Activated CD4-positive, alpha-beta T cell treated with anti-CD3 and anti-CD28 coated beads, Interleukin-2, amount 50 U/mL, for 4 hours (primary cell): ENCODE data around the gene HOPX.
"Not testable (repeated sequence)": the region's sequence is repeated elsewhere in the genome, so short reads cannot be mapped to it uniquely, and the experiment has no call there.

ENCODE experiments used
- DNase-seq, 2 experiments: peaks; one replicate each; pipeline ENCODE4 v3.0.0-alpha.2; 2020

HOPX gene

GRCh38 chr4:56653461-56654237 lies 27.4 kb downstream of the HOPX start:
- DNase-seq: no peak

- no peak for DNase-seq
Observed at GRCh38 chr4:56652196-56652595, 28.9 kb downstream of the HOPX start.

GRCh38 chr4:56651056-56651350 lies 30.1 kb downstream of the HOPX start:
- no peak for DNase-seq

DNA sequence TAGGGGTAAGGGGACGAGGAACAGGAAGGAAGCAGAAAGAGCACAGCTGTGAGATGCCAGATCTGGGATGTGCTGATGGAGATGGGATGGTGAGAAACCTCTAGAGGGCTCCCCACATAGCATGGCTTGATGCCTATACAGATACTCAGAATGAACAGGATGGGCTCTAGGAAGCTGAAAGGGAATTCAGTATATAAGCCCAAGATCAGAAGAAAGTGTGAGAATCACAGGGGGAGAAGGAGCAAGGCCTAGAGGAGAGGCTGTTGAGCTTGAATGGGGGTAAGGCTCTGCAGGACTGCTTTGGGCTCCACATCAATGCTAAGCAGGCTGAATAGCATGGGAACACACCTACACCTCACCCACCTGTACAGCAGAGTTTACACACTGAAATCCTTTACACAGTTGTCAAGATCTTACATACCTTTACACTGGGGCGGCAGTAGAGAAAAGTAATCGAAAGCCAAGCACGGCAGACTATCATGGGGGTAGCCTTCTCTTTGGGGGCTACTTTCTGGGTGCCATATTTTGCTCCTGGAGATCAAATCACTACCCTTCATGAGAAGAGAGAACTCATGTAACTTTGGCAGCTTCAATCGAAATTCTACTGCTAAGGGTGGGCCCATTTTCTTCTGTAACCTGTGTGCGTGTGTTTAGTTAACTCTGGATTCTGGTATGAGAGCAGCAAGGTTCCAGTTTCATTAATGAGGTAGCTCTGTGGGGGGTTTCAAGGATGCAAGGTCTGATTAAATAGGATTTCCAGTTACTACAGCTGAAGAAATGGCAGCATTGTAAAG lies 30.6 kb downstream of the HOPX start:
- DNase-seq: no peak

GRCh38 chr4:56649445-56650261 lies 31.4 kb downstream of the HOPX start:
- DNase-seq: no peak

GRCh38 chr4:56648824-56649151 lies 32.3 kb downstream of the HOPX start:
- no peak for DNase-seq

DNA sequence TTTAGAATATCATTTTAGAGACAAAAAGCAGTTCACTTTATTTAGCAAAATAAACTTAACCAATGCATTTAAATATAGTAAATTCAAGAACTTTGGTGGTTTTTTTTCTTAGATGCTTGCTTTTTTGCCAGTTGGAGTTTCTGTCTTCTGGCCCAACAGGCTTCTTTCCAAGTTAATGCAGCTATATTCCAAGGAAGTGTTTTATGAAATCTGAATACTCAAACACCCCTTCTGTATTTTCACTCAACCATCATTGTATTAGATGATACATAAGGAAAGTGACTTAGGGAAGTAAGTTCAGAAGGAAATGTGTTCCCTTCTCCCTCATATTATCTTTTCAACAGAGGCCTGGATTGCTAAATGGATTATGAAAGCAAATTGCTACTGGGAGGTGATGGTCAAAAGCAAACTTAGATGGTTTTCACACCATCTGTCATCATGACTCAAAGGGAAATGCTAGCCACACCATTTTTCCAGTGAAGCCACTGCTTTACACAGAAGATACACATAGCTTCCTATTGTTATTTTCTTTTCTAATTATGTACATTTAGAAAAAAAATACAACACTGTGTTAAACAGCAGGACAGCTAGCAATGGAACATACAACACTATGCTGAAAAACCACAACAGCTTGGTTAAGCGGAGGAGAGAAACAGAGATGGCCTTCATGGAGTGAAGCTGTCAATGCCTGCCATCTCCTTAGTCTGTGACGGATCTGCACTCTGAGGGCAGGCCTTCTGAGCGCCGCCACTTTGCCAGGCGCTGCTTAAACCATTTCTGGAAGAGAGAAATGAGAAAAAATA lies 32.9 kb downstream of the HOPX start:
- no peak for DNase-seq

DNA sequence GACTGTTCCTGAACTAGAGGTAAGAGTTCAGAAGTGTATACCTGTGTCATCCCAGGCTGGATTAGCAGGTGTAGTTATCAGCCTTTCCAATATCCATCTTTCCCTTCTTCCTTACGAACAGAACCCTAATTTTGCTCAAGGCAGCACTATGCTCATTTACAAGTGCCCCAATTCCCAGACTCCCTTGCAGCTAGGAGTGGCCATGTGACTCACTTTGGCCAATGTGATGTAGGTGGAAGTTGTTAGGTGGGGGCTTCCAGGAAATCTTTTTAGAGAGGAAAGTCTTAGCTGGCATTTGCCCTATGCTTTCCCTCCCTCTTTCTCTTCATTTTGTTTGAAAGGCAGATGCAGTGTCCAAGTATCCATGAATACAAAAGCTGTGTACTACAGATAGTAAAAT lies 34.8 kb downstream of the HOPX start:
- DNase-seq: no peak

GRCh38 chr4:56643596-56643995 lies 37.5 kb downstream of the HOPX start:
- no peak for DNase-seq

DNA sequence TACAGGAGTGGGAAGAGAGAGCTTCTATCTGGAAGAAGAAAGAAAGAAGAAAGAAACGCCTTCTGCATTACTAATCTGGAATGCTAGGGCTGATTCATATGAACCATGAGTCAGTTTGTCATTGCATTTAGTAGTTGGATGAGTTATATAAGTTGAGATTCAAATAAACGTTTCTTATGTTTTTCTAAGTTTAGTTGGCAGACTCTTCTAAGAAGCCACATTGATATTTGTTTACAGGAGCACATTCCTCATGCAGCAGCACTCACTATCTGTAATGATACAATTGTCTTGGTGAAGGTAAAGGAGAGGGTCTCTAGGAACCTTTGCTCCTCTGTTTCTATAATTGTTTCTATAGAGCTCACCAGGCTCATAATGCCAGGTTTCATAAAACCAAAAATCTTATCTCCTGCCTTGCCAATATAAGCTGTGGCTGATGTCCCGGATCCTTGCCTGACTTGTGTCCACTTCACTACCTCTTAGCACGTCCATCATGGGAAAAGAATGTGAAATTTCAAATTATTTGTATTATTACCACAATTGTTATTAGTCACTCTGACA lies 39.5 kb downstream of the HOPX start:
- no peak for DNase-seq

GRCh38 chr4:56640621-56641493 lies 40.2 kb downstream of the HOPX start:
- DNase-seq: no peak

- DNase-seq: no peak
Observed at GRCh38 chr4:56637791-56638190, 43.3 kb downstream of the HOPX start.

GRCh38 chr4:56637154-56637553 lies 43.9 kb downstream of the HOPX start:
- no peak for DNase-seq

DNA sequence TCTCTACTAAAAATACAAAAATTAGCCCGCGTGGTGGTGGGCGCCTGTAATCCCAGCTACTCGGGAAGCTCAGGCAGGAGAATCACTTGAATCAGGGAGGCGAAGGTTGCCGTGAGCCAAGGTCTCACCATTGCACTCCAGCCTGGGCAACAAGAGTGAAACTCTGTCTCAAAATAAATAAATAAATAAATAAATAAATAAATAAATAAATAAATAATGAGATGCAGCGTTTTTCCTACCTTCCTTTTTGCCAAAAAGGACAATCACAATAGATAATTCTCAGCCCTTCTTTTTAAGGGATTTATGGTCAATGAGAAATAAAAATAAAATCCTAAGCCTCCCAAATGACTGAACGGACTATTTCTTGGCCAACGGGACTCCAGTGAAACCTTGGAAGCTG lies 46.1 kb downstream of the HOPX start:
- DNase-seq: not testable (repeated sequence)

DNA sequence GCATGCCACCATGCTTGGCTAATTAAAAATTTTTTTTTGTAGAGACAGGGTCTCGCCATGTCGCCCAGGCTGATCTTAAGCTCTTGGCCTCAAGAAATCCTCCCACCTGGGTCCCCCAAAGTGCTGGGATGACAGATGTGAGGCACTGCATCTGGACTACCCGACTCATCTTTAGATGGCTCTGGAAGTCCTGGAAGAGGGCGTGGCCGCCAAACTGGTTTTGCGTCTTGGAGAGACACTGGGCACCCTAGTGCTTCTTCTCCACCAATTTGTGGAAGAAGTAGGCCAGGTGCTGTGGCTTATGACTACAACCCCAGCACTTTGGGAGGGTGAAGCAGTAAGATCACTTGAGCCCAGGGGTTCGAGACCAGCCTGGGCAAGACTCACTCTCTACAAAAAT lies 47.6 kb downstream of the HOPX start:
- DNase-seq: no peak

DNA sequence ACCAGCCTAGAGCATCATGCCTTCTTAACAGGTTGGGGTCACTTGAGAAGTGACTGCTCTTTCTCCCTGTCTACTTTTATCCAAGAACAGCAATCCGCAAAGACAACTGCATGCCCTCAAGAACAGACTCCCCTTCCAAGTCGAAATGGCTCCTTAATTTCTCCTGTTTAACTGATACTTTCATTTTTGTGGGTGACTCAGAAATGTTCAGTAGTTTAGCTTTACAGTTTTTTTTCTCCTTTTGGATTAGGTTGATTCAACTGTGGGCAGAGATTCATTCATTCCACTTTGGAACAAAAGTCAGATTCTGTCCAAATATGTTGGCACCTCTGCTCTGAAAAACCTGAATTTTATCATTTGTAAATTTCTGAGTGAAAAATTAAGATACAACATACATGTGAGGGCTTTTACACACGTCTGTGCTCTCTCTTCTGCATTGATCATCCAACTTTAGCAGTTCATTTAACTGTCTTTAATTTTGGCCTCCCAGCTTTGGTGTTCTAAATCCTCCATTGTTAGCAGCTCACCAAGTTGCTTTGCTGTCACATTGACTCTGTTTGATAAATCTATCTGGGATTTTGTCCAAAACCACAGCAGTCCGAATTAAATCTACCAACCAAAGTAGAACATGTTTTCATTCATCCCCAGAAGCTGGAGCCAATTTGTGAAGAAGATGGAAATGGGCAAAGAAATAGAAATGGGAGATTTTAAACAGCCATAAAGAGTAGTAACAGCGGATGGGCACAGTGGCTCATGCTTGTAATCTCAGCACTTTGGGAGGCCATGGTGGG lies 50.0 kb downstream of the HOPX start:
- no peak for DNase-seq

DNA sequence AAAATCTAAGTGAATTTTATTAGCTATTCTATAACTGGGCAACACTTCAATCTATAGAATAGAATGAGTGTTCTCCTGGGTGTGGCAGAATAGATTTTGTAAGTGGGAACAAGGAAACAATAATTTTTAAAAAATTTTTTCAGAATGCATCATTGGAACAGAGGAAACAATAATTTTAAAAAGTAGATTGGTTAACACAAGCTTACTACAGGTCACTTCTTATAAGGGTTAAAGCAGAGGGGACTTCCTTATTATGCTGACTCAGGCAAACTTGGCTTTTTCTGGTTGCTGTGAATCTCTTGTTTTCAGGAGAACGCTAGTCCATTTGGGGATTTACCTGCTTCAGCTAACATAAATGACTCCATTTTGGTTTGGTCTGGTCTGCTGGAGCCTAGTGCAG lies 52.5 kb downstream of the HOPX start:
- no peak for DNase-seq

- DNase-seq: no peak
Observed at GRCh38 chr4:56627985-56628384, 53.1 kb downstream of the HOPX start.

DNA sequence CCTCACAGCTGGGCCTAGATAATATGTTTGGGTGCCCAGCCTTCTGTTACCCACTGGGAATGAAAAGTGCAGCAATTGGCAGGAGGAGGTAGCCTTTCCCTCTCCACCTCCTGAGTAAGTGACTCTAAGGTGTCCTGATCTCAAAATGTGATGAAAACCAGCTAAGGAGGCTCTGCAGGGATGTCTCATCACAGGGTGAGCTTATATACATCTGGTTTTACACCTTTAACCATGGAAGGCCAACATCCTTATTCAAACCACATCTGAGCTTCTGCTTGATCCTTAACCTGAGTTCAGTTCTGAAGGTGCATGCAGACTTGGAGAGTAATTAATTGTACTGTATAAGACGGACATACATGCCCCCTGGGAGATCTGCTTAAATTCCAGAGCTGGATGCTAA lies 53.7 kb downstream of the HOPX start:
- DNase-seq: no peak

DNA sequence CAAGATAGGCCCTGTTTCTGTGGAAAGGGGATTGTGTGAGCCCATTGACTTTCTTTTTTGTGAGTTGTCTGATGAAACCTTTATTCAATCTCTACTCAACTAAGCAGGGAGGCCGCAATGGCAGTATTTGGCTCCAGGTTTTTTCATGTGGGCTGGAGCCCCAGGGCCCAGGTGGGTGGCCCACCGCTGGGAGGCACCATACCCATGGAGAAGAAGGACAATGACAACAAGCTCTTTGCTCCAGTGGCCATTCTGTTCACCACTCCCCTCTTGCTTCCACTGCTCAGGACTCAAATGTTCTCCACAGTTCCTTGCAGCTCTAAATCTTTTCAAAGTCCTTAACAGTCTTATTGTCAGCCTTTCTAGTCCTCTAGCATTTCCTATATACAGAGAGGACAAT lies 54.1 kb downstream of the HOPX start:
- no peak for DNase-seq

DNA sequence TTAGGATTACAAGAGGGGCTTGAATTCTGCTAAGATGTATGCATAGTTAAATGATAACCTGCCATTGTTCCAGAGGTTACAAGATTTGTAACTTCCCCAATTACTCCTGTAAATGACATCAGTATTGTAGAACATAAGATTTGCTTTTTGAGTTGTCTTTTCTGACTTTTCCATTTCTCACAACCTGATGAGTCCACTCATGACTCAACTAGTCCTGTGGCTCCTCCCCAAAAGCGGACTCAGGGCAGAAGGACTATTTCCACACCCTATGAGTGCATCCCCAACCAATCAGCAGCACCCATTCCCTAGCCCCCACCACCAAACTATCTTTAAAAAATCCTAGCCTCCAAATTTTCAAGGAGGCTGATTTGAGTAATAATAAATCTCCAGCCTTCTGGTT lies 54.7 kb downstream of the HOPX start:
- DNase-seq: no peak
